H1 (cell line): ENCODE results near the gene ELMO3. TPM values are rescaled to one million over a fixed set of nuclear protein-coding genes. Genes with fewer than 3 reads are reported as not detected.

ENCODE experiments used
- ATF2 ChIP-seq: IDR thresholded peaks from 2 replicates; pipeline ENCODE4 v1.6.1; 2012; ENCODE audit warnings: low read length, inconsistent platforms
- BACH1 ChIP-seq: IDR thresholded peaks from 2 replicates; pipeline ENCODE4 v1.6.1; 2012; ENCODE audit warnings: low read length, improper control_type of control experiment
- CBX8 ChIP-seq: fragments of 300-800, 300-1000 bp; sonication (generic); IDR thresholded peaks from 2 replicates; pipeline ENCODE4 v1.7.1; 2016; ENCODE audit warnings: low read depth, low read length, borderline replicate concordance
- CHD1 ChIP-seq: IDR thresholded peaks from 2 replicates; pipeline ENCODE4 v1.6.1; 2012; ENCODE audit warnings: low read depth, low read length, improper control_type of control experiment
- CHD2 ChIP-seq: IDR thresholded peaks from 2 replicates; pipeline ENCODE4 v1.6.1; 2012; ENCODE audit warnings: low read length, improper control_type of control experiment
- CREB1 ChIP-seq: IDR thresholded peaks from 2 replicates; pipeline ENCODE4 v1.6.1; 2012; ENCODE audit warnings: inconsistent platforms
- EGR1 ChIP-seq: IDR thresholded peaks from 2 replicates; pipeline ENCODE4 v1.6.1; 2011; ENCODE audit warnings: low read depth, low read length, borderline replicate concordance
- FOSL1 ChIP-seq: IDR thresholded peaks from 2 replicates; pipeline ENCODE4 v1.6.1; 2011; ENCODE audit warnings: mild to moderate bottlenecking, low read depth, low read length, moderate library complexity; ENCODE audit not compliant: insufficient read depth
- HDAC6 ChIP-seq: IDR thresholded peaks from one replicate; pipeline ENCODE4 v1.7.1; 2012; ENCODE audit warnings: low read depth, mild to moderate bottlenecking, inconsistent platforms, low read length, moderate library complexity
- JUND ChIP-seq: IDR thresholded peaks from 2 replicates; pipeline ENCODE4 v1.6.1; 2011; ENCODE audit warnings: mild to moderate bottlenecking, improper control_type of control experiment, low read length
- MAFK ChIP-seq: IDR thresholded peaks from 2 replicates; pipeline ENCODE4 v1.6.1; 2012; ENCODE audit warnings: low read depth, mild to moderate bottlenecking, improper control_type of control experiment, low read length
- POLR2A ChIP-seq, 2 experiments: IDR thresholded peaks; 1 replicate in 1 of 2; 2 replicates in 1 of 2; pipeline ENCODE4 v1.6.1; 2011; ENCODE audit warnings: low read depth in 2 of 2, low read length in 2 of 2, mild to moderate bottlenecking in 2 of 2; ENCODE audit errors: control extremely low read depth in 1 of 2
- POU5F1 ChIP-seq: IDR thresholded peaks from 2 replicates; pipeline ENCODE4 v1.6.1; 2011; ENCODE audit warnings: low read depth, mild to moderate bottlenecking, low read length, moderate library complexity
- RFX5 ChIP-seq: IDR thresholded peaks from 2 replicates; pipeline ENCODE4 v1.6.1; 2011; ENCODE audit warnings: low read depth, low read length, improper control_type of control experiment, borderline replicate concordance
- SP4 ChIP-seq: IDR thresholded peaks from 2 replicates; pipeline ENCODE4 v1.6.1; 2012; ENCODE audit warnings: low read length, inconsistent platforms
- TBP ChIP-seq: IDR thresholded peaks from 2 replicates; pipeline ENCODE4 v1.6.1; 2011; ENCODE audit warnings: low read depth, low read length, improper control_type of control experiment
- TCF12 ChIP-seq: IDR thresholded peaks from 2 replicates; pipeline ENCODE4 v1.6.1; 2011; ENCODE audit warnings: low read depth, mild to moderate bottlenecking, low read length
- TEAD4 ChIP-seq: IDR thresholded peaks from 2 replicates; pipeline ENCODE4 v1.6.1; 2012; ENCODE audit warnings: low read depth, low read length, inconsistent platforms, mixed read lengths
- YY1 ChIP-seq: IDR thresholded peaks from 2 replicates; pipeline ENCODE4 v1.6.1; 2011; ENCODE audit warnings: low read depth, mild to moderate bottlenecking, low read length
- polyA plus RNA-seq, 7 experiments: library from polyadenylated mRNA; depleted of rRNA in 3 of 7; stranded (reverse) in 5 of 7; unstranded in 2 of 7; fragments of >200 nt in 5 of 7; fragments of 200-250 nt in 2 of 7; gene quantifications; 1 replicate in 5 of 7; 2 replicates in 1 of 7; 4 replicates in 1 of 7; pipeline versions ENCODE4 v1.2.1 to v1.2.3, GENCODE V29; 2011 to 2013; ENCODE audit warnings: missing spikeins in 2 of 7, mixed read lengths in 2 of 7
- total RNA-seq: library from RNA; stranded (reverse); fragmentation: NEBNext Ultra II Directional; extraction: Animal tissue kit (Norgen Biotek cat#: 25700); gene quantifications from 2 replicates; pipeline ENCODE4 v1.2.1, GENCODE V29; 2021
- TF ChIP-seq, protein P1 (sequence below): IDR thresholded peaks from 2 replicates; pipeline ENCODE4 v1.6.1; 2011; ENCODE audit warnings: low read length, improper control_type of control experiment

Gene ELMO3
- total and polyA plus RNA-seq, 2 of the 8 experiments (the other 6 are each of a cell fraction or from before 2014, with no cell fraction given), result 9.6 to 10.9 TPM

DNA sequence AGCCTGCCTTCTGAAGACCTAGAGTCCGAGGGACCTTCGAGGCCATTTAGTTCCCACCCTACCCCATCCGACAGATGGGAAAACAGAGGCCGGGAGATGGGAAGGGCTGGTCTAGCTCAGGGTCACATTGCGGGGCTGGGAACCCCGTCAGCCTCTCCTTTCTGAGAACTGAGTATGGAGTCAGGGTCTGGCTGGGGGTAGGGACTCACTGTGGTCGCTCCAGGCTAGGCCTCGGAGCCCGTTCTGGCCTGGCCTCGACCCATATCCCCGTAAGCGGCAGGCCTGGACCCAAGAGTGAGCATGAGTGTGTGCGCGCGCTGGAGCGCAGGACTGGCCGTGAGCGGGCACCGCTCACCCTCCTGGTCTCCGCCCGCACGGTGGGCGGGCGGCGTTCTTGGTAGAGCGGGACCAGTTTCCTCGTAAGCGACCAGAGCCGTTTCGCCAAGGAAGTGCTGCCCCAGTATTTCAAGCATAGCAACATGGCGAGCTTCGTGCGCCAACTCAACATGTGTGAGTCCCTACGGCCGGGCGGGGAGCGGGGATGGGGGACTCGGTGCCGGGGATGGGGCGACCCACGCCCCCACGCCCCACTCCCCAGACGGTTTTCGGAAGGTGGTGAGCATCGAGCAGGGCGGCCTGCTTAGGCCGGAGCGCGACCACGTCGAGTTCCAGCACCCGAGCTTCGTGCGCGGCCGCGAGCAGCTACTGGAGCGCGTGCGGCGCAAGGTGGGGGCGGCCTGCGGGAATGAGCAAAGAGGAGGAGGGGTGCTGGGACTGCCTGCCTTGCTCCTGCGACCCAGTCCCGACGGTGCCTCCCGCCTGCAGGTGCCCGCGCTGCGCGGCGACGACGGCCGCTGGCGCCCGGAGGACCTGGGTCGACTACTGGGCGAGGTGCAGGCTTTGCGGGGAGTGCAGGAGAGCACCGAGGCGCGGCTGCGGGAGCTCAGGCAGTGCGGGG, 33.5 kb upstream of the ELMO3 start (continued):
- no peak for TF ChIP-seq TBP
- no peak for TF ChIP-seq SP4
- TF ChIP-seq CREB1, result no peak
- no peak for TF ChIP-seq MAFK
- TF ChIP-seq TEAD4, result no peak
- TF ChIP-seq CBX8, result no peak; the same call in 1 of the 2 replicates
- no peak for TF ChIP-seq BACH1
- no peak for TF ChIP-seq CHD2
- TF ChIP-seq CHD1, result no peak
- TF ChIP-seq POLR2A (IDR thresholded peaks at IDR 0.05; ENCODE audit: control extremely low read depth in 1 of 2, low read depth in 2 of 2, low read length in 2 of 2), result no peak
- TF ChIP-seq ATF2, result no peak
- no peak for TF ChIP-seq RFX5
- TF ChIP-seq, protein P1, sequence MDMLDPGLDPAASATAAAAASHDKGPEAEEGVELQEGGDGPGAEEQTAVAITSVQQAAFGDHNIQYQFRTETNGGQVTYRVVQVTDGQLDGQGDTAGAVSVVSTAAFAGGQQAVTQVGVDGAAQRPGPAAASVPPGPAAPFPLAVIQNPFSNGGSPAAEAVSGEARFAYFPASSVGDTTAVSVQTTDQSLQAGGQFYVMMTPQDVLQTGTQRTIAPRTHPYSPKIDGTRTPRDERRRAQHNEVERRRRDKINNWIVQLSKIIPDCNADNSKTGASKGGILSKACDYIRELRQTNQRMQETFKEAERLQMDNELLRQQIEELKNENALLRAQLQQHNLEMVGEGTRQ, result no peak
- no peak for TF ChIP-seq FOSL1
- no peak for TF ChIP-seq TCF12
- TF ChIP-seq YY1, result no peak
- no peak for TF ChIP-seq JUND
- TF ChIP-seq EGR1, result no peak
- TF ChIP-seq POU5F1, result no peak
- no peak for TF ChIP-seq HDAC6
